NCI-H2227 (cell line): ENCODE measurements around the gene A1CF.
"Not testable (repeated sequence)": the region's sequence is repeated elsewhere in the genome, so short reads cannot be mapped to it uniquely, and the experiment has no call there.

Experiments
- DNase-seq: peaks from one replicate; lab custom pipeline; 2025; ENCODE audit not compliant: unreplicated experiment; lab: John Stamatoyannopoulos, UW

A1CF gene

DNA sequence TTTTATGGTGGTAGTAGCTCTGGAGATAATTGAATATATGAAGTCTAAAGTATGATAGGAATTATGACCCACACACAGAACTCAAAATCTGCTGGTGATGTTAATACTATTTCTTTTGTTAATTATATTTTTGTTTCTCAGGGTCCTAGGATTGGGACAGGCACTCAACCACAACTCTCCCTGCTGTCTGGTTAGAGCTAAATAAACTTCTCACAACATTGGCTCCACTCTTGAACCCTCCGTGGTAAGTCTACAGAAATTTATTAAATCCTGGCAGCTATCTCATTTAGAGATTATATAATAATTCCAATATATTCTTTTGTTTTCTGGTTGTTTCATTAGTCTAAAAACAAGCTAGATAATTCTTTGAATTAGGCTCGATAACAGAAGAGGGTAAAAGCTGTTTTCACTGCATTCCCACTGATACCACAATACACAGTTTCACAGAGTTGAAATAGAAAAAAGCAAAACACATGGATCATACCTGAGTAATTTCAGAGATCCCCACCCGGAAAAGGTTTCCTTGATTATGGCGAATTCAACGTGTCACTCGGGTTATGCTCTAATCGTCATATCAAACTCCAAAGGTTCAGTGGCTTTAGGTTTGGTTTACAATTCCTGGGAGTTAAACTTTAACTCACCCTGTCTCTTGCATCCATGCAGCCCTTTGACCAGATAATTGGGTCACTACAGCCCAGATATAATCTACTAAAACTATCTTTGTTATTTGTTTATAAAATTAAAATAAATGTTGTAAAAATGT lies at the start of gene A1CF:
A1CF (minus strand) TSS at position 531 of the 763 bp plus-strand sequence. CDS start 25,687 bp downstream, outside the sequence.
- DNase-seq: no peak

GRCh38 chr10:50931948-50932431 lies 46.6 kb upstream of the A1CF start:
- DNase-seq: no peak

GRCh38 chr10:50929670-50930069 lies 44.2 kb upstream of the A1CF start:
- no peak for DNase-seq

DNA sequence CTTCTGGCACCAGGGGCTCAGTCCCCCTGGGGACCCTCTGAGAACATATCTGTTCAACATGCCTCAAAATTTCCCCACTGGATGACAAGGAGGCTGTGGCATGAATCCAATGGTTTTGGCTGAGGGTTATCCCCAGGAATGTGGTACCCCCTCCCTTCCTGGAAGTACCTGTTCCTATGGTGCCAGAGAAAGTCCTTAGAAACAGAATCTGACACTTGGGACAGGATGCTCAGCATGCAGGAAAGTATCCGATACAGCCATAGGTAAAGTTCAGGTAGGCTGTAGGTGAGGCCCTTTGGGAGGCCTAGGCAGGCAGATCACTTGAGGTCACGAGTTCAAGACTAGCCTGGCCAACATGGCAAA lies 42.7 kb upstream of the A1CF start:
- DNase-seq: no peak

DNA sequence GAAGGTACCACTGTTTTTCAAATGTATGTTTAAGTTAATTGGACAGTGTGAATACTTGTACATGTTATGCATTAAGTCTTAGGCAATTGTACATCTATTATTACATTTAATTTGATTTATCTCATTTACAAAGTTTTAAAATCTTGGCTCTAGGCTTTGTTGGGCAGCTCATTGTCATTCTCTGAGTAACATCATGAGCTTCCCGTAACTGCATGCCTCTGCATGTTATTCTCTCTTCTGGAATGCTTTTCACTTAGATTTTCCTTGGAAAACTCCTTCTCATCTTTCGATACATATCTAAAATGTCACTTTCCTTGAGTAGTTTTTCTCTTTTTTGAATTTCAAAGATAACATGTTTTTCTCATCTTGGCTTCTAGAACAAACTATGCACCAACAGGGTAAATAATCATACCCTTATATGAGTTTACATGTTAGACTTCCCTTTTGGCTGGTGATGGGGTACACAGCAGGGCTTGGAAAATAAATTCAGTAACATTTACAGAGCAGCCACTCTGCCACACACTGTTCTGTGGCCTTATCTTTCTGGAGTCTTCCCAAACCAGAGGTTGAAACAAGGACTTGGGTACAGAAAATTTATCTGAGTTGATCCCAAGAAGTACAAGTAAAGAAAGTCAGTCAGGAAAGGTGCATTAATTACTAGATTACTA lies 42.2 kb upstream of the A1CF start:
- DNase-seq: no peak

GRCh38 chr10:50923471-50923870 lies 38.0 kb upstream of the A1CF start:
- not testable (repeated sequence) for DNase-seq

GRCh38 chr10:50919010-50919409 lies 33.6 kb upstream of the A1CF start:
- no peak for DNase-seq

DNA sequence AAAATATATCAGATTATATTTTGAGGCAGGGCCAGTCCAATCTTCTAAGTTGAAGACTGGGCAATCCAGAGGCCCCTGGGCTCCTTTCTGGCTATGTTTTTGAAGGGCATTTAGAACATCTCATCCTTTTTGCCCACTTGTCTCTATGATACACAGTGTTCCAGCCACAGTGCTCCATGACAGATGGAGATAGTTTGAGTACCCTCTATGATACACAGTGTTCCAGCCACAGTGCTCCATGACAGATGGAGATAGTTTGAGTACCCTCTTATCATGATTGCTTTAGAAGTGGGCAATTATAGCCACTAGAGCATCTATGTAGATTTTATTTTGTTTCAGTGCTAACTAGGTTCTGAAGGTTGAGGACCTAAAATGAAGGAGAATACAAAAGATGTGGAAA lies 33.1 kb upstream of the A1CF start:
- DNase-seq: no peak

DNA sequence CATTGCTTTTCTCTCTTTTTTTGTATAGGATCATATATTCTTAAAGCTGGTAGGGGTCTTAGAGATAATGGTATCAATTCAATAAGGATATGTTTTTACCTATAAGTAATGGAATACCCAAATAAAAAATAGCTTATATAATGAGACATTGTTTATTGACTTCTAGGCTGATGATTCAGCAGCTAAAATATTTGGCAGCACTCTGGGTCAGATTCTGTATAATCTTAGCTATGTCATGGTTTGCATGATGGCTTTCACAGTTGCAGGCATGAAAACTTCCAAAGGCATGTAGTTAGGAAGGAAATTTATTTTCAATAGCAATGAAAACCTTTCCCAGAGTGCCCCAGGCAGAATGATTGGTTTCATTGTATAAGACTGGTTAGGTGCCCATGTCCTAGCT lies 32.1 kb upstream of the A1CF start:
- no peak for DNase-seq

GRCh38 chr10:50909334-50910014 lies 24.0 kb upstream of the A1CF start:
- DNase-seq: no peak

DNA sequence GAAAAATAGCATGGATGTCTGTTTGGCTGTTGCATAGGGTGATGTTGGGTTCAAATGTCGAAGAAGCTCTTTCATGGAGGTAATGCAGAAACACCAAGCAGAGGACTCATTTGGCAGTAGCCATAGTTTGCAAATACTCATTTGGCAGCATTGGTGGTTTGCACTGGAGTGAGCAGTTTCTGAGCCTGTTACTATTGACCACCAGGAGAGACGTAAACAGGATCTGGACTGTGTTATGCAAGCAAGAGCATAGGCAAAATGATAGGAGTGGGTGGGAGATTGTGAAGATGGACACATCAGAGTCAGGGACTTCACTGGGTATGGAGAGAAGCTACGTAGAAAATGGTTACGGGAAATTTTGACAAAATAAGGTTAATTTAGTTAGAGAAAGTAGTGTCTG lies 22.9 kb upstream of the A1CF start:
- DNase-seq: no peak

DNA sequence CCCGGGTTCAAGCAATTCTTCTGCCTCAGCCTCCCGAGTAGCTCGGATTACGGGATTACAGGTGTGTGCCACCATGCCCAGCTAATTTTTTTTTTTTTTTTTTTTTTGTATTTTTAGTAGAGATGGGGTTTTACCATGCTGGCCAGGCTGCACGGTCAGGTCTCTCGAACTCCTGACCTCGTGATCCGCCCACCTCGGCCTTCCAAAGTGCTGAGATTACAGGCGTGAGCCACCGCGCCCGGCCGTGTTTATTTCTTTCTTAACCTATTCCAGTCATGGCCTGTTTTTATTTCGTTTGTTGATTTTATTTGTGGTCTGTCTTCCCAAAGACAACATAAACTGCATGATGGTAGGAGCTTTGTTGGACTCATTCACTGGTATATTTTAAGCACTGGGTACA lies 20.4 kb upstream of the A1CF start:
- DNase-seq: not testable (repeated sequence)

- no peak for DNase-seq
These were observed 11.3 kb upstream of the A1CF start for GRCh38 chr10:50896721-50897120.

- DNase-seq: no peak
These were observed 8.9 kb upstream of the A1CF start for GRCh38 chr10:50894312-50894711.

DNA sequence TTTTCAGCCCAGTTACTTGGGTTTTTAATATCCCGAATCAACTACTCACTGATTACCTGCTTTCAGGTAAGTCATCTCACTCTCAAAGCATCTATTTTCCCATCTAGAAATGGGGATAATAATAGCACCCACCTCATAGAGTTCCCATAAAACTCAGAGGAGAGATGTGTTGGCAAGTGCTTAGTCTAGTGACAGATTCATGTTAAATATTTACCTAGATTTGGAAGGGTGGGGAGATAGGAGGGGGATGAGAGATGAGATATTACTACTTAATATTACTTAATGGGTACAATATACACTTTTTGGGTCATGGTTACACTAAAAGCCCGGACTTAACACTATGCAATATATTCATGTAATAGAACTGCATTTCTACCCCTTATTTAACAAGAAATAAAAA lies 7.0 kb upstream of the A1CF start:
- DNase-seq: no peak

- DNase-seq: no peak
These were observed 1.1 kb downstream of the A1CF start for GRCh38 chr10:50884302-50884701.

- DNase-seq: no peak
These were observed 1.8 kb downstream of the A1CF start for GRCh38 chr10:50883629-50884028.

DNA sequence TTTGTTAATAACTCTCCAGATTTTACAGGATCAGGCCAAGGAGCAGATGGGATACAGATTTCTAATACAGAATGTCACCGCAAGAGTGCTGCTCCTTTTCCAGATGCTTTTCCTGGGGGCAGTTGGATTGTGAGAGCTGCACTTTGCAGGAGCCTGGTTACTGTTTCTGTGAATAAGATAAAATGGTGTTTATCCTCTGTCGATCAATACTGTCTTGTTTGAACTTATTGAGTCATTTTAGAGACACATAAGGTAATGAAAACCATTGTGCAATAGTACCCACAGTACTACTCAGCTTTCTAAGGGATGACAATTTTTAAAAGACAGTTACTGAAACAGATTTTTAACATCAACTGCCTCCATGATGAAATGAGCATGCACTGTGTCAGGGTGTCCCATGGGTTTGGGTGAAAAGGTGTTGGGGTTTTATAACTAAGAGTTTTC lies 2.9 kb downstream of the A1CF start:
- DNase-seq: no peak

DNA sequence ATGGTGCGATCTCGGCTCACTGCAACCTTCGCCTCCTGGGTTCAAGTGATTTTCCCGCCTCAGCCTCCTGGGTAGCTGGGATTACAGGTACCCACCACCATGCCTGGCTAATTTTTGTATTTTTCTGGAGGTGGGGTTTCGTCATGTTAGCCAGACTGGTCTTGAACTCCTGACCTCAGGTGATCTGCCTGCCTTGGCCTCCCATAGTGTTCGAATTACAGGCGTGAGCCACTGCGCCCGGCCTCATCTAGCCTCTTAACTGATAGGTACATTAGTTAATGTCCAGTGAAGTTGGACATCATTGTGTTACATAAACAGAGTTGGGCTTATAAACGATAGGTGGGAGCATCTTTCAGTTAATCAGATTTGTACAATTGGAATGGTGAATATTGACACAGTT lies 4.4 kb downstream of the A1CF start:
- DNase-seq: not testable (repeated sequence)

DNA sequence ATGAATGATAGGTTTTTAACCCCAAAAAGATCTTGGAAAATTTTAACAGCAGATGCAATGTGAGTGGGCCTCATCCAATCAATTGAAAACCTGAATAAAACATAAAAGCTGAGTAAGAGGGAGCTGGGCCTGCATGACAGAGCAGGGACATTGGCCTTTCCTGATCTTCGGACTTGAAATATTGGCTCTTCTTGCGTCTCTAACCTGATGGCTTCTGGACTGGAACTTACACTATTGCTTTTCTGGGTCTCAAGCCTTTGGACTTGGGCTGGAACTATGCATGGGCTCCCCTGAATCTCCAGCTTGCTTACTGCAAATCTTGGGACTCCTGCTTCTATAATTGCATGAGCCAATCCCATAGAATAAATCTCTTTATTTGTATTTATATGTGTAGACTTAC lies 9.0 kb downstream of the A1CF start:
- DNase-seq: no peak

- DNase-seq: no peak
These were observed 10.7 kb downstream of the A1CF start for GRCh38 chr10:50874723-50875122.

DNA sequence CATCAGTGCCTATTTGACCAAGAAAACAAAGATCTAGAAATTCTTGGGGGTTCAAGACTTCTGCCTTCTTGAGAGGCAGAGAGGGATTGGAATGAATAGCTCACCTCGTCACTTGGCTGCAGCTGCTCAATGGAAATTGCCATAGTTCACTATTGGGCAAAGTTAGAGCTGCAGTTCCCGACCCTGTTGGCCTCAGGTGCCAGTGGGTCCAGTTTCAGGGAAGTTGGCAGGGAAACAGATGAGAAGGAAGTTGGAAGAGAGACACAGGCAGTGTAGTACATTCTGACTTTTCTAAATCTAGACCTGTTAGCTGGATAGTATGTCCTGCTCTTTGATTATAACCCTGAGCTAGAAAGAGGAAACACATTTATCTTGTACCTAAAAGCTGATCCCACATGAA lies 19.1 kb downstream of the A1CF start:
- DNase-seq: no peak
